Stomach (tissue), 4 donors: ENCODE results near the gene BOK.

Experiments
- EP300 ChIP-seq: sonication (generic); formaldehyde crosslinking; IDR thresholded peaks from one replicate; pipeline ENCODE4 v1.6.1; 2017; ENCODE audit warnings: antibody characterized with exemption
- POLR2A ChIP-seq, 4 donors: fragments of 450-650 bp; IDR thresholded peaks; one replicate each; pipeline ENCODE4 v1.6.1; 2016; ENCODE audit warnings: antibody characterized with exemption in 4 of 4, control low read depth in 2 of 4, mild to moderate bottlenecking in 1 of 4, moderate library complexity in 1 of 4
- POLR2AphosphoS5 ChIP-seq, 3 donors: sonication (generic); formaldehyde crosslinking; IDR thresholded peaks; one replicate each; pipeline ENCODE4 v1.6.1; 2016; ENCODE audit warnings: antibody characterized with exemption in 3 of 3
- TF ChIP-seq, protein P1 (sequence below), 7 experiments: fragments of 450-650 bp in 4 of 7; fragments of 200-600 bp in 3 of 7; sonication (generic) in 3 of 7; IDR thresholded peaks; one replicate each; pipeline ENCODE4 v1.5.1; 2016 to 2019; ENCODE audit warnings: antibody characterized with exemption in 7 of 7, control low read depth in 2 of 7, mild to moderate bottlenecking in 1 of 7

DNA sequence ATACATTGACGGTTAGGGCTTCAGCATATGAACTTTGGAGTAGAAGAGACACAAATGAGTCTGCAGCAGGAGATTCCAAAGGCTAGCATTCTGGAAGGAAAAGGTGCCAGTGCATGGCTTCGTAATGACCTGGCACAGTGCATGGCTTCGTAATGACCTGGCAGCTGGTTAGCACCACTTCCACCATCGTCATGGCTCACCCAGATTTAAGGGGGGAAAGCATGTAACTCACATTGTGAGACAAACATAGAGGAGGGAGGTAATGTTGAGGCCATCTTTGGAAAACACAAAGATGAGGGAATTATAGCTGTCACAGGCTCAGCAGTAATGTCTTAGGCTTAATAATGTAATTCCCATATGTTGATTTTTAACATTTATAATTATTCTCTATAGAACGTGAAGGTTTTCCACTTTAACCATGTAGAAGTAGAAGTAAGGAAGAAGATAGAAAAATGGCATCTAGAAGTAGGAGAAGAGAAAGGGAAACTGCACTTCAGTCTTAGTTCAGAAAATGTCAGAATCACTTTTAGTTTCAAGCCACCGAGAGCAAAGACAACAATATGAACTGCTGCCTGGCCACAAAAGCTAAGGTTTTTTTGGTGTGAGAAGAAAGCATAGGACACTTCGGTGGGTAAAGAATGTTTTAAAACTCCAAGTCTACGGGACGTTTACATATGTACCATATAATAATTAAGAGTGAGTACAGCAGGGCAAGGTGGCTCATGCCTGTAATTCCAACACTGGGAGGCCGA lies 43.4 kb upstream of the BOK start:
- TF ChIP-seq POLR2A (IDR thresholded peaks at IDR 0.05) (no peak), EP300 (no peak), POLR2AphosphoS5 (IDR thresholded peaks at IDR 0.05) (no peak)
- TF ChIP-seq, protein P1, sequence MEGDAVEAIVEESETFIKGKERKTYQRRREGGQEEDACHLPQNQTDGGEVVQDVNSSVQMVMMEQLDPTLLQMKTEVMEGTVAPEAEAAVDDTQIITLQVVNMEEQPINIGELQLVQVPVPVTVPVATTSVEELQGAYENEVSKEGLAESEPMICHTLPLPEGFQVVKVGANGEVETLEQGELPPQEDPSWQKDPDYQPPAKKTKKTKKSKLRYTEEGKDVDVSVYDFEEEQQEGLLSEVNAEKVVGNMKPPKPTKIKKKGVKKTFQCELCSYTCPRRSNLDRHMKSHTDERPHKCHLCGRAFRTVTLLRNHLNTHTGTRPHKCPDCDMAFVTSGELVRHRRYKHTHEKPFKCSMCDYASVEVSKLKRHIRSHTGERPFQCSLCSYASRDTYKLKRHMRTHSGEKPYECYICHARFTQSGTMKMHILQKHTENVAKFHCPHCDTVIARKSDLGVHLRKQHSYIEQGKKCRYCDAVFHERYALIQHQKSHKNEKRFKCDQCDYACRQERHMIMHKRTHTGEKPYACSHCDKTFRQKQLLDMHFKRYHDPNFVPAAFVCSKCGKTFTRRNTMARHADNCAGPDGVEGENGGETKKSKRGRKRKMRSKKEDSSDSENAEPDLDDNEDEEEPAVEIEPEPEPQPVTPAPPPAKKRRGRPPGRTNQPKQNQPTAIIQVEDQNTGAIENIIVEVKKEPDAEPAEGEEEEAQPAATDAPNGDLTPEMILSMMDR (IDR thresholded peaks at IDR 0.05) = no peak
